ENCODE data around the gene SEMA6D. TPM values are rescaled to one million over a fixed set of nuclear protein-coding genes. Genes with fewer than 3 reads are reported as not detected.

The SEMA6D gene
- total and polyA plus RNA-seq, 2 donors (not counting 3 experiments of a cell fraction or from before 2014, with no cell fraction given): 16.3 to 22.5 TPM

DNA sequence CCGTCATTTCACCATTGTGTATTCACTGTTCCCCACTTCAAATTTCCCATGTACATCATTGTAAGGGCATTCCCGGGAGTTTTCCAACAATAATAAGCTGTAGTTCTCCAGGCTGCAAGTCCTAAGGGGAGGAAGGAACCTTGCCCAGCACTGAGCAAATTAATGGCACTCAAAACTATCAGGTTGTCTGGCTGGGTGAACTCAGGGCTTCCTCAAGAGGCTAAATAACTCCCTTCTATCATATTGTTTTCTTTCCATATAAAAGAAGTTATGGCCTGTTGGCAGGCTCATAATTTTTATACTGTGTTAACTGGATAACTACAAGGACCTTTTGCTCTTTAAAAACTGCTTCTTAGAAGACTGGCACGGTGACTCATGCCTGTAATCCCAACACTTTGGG lies 71.4 kb downstream of the SEMA6D start:
- POLR2A ChIA-PET: no interaction called here
- Histone ChIP-seq H3K4me1 (ENCODE audit: control insufficient read depth, extremely low read depth, insufficient read depth, low read length) (no peaks in the 10 kb centered on the region), H3K9me1 (replicated peaks; ENCODE audit: control insufficient read depth, extremely low read depth, insufficient read depth, low read length) (no peaks in the 10 kb centered on the region), H3K4me3 (replicated peaks in 1 of 3; ENCODE audit: insufficient read depth in 1 of 3, low read depth in 1 of 3, low read length in 3 of 3) (no peak overlapping the region), H3K4me2 (ENCODE audit: insufficient read depth, low read length) (no peak overlapping the region), H3K27me3 (ENCODE audit: control insufficient read depth in 2 of 2, insufficient read depth in 2 of 2, low read length in 2 of 2) (no peaks in the 10 kb centered on the region), H3K79me2 (ENCODE audit: control insufficient read depth, insufficient read depth, low read length) (no peaks in the 10 kb centered on the region), H3K9ac (replicated peaks; ENCODE audit: extremely low read depth, insufficient read depth, low read length) (no peak overlapping the region), H3K27ac (ENCODE audit: insufficient read depth, low read depth, low read length) (no peak overlapping the region), H3K9me3 (replicated peaks; ENCODE audit: control insufficient read depth, insufficient read depth, low read length) (no peaks in the 10 kb centered on the region), H4K20me1 (replicated peaks; ENCODE audit: control insufficient read depth, extremely low read depth, insufficient read depth, low read length) (no peaks in the 10 kb centered on the region), H3K36me3 (ENCODE audit: control insufficient read depth in 2 of 2, extremely low read depth in 1 of 2, insufficient read depth in 2 of 2, low read length in 2 of 2) (no peaks in the 10 kb centered on the region), H2AFZ (ENCODE audit: low read depth, low read length) (no peak overlapping the region)
- dilution Hi-C loops (cut with MboI; ENCODE audit: extremely low pct_ligation_motif_present, low sequenced_read_pairs) (no loop called here), intact Hi-C loops (cut with micrococcal nuclease) (no loop called here)
- BruUV-seq (replicated peaks): no TSS peak
- DNase-seq (ENCODE audit: low read depth, low spot score) (no peak), FAIRE-seq (no peak)
- CTCF ChIA-PET: no interaction called here
- TF ChIP-seq GATA2 (IDR thresholded peaks at IDR 0.05; ENCODE audit: insufficient read depth, insufficient read length, low read depth, low read length) (no peak), FOS (IDR thresholded peaks at IDR 0.05; ENCODE audit: borderline replicate concordance, insufficient read depth, low read length) (no peak), EZH2 (IDR thresholded peaks at IDR 0.05; ENCODE audit: borderline replicate concordance, low read depth, low read length, severe bottlenecking) (no peak), POLR2AphosphoS5 (IDR thresholded peaks at IDR 0.05; ENCODE audit: insufficient read depth, low read depth, low read length) (no peak), MYC (IDR thresholded peaks at IDR 0.05; ENCODE audit: low read depth, low read length) (no peak), POLR2A (IDR thresholded peaks at IDR 0.05; ENCODE audit: low read depth, low read length) (no peak), JUN (IDR thresholded peaks at IDR 0.05; ENCODE audit: borderline replicate concordance, insufficient read depth, insufficient read length, low read depth) (no peak)
- TF ChIP-seq, protein P1, sequence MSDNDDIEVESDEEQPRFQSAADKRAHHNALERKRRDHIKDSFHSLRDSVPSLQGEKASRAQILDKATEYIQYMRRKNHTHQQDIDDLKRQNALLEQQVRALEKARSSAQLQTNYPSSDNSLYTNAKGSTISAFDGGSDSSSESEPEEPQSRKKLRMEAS (IDR thresholded peaks at IDR 0.05; ENCODE audit: insufficient read depth, insufficient read length): no peak
- TF ChIP-seq, protein P2, sequence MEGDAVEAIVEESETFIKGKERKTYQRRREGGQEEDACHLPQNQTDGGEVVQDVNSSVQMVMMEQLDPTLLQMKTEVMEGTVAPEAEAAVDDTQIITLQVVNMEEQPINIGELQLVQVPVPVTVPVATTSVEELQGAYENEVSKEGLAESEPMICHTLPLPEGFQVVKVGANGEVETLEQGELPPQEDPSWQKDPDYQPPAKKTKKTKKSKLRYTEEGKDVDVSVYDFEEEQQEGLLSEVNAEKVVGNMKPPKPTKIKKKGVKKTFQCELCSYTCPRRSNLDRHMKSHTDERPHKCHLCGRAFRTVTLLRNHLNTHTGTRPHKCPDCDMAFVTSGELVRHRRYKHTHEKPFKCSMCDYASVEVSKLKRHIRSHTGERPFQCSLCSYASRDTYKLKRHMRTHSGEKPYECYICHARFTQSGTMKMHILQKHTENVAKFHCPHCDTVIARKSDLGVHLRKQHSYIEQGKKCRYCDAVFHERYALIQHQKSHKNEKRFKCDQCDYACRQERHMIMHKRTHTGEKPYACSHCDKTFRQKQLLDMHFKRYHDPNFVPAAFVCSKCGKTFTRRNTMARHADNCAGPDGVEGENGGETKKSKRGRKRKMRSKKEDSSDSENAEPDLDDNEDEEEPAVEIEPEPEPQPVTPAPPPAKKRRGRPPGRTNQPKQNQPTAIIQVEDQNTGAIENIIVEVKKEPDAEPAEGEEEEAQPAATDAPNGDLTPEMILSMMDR (IDR thresholded peaks at IDR 0.05; ENCODE audit: extremely low read depth in 1 of 2, insufficient read depth in 1 of 2, low read depth in 1 of 2, low read length in 2 of 2): no peak

Measured in endothelial cell of umbilical vein (primary cell).